Spinal cord (tissue), 10 donors: Measurements from ENCODE around the gene SPINK1. TPM values are rescaled to one million over a fixed set of nuclear protein-coding genes. Genes with fewer than 3 reads are reported as not detected.

ENCODE experiments used
- DNase-seq, 6 donors: peaks; one replicate each; pipeline versions ENCODE4 v3.0.0 to v3.0.0-alpha.2; 2013 to 2015; ENCODE audit warnings: low spot score in 6 of 6, low read depth in 4 of 6
- H3K27ac ChIP-seq: one replicate; pipeline ENCODE4 v1.5.1; 2013; ENCODE audit warnings: low read depth, low read length, control low read depth
- H3K27me3 ChIP-seq: one replicate; pipeline ENCODE4 v1.6.1; 2013; ENCODE audit warnings: low read length; ENCODE audit not compliant: control insufficient read depth, insufficient read depth
- H3K36me3 ChIP-seq: one replicate; pipeline ENCODE4 v1.6.1; 2013; ENCODE audit warnings: low read length; ENCODE audit not compliant: control insufficient read depth, insufficient read depth
- H3K4me1 ChIP-seq: one replicate; pipeline ENCODE4 v1.6.1; 2013; ENCODE audit warnings: low read length; ENCODE audit not compliant: control insufficient read depth, insufficient read depth
- H3K4me3 ChIP-seq: one replicate; pipeline ENCODE4 v1.5.1; 2013; ENCODE audit warnings: low read depth, low read length, control low read depth
- H3K9me3 ChIP-seq: one replicate; pipeline ENCODE4 v1.6.1; 2013; ENCODE audit warnings: low read length; ENCODE audit not compliant: control insufficient read depth, insufficient read depth
- WGBS: methylation state at CpG from one replicate; pipeline ENCODE4 v1.1.5; 2013; ENCODE audit warnings: missing lambda C conversion rate; ENCODE audit not compliant: insufficient coverage; 5-methylcytosine and 5-hydroxymethylcytosine counted together
- polyA plus RNA-seq, 2 donors: library from polyadenylated mRNA; unstranded; fragments of 120-200 nt; gene quantifications; one replicate each; pipeline ENCODE4 v1.2.1, GENCODE V29; 2013; ENCODE audit not compliant: insufficient read length in 2 of 2
- total RNA-seq, 2 donors: library from RNA; depleted of rRNA in 1 of 2; stranded (reverse); fragments of 120-200 nt in 1 of 2; fragments of >200 nt in 1 of 2; gene quantifications; one replicate each; pipeline versions ENCODE4 v1.2.3 to v1.2.4, GENCODE V29; 2013 to 2014
- donor health status: healthy.

Gene SPINK1
- total and polyA plus RNA-seq, 4 donors, result 0.35 TPM; not detected in 3

DNA sequence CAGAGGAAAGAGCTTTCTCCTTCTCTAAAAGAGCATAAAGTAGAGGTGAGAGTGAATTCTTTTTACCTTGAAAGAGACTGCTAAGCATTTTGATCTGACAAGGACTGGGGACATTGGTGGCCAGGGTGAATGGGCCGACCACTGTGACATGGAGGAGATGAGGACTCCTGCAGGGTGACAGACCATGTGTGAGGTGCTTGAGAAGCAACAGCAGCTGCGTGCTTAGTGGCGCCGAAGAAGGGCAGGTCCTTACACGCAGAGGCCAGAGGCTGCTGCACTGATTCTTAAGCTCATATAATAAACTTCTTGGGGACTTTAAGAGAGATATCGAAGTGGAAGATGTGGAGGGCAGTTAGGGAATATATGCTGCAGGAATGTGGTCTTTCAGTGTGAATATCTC lies 40.3 kb downstream of the SPINK1 start:
- WGBS, result 100% methylated on average over 4 of the region's 6 CpGs
- no peaks in the 10 kb centered on the region for H3K9me3 ChIP-seq

GRCh38 chr5:147789820-147790219 lies 41.7 kb downstream of the SPINK1 start:
- WGBS, result no CpG with 5 or more reads among the region's 2 CpGs
- Histone ChIP-seq H3K27me3 (no peaks in the 10 kb centered on the region), H3K4me3 (no peak overlapping the region), H3K27ac (no peak overlapping the region), H3K36me3 (no peaks in the 10 kb centered on the region), H3K4me1 (no peaks in the 10 kb centered on the region), H3K9me3 (no peaks in the 10 kb centered on the region)
- no peak for DNase-seq

More for the DNA sequence above, 40.3 kb downstream of the SPINK1 start:
- no peaks in the 10 kb centered on the region for H3K36me3 ChIP-seq
- no peaks in the 10 kb centered on the region for H3K4me1 ChIP-seq
- DNase-seq, result no peak
- no peak overlapping the region for H3K27ac ChIP-seq
- no peak overlapping the region for H3K4me3 ChIP-seq
- H3K27me3 ChIP-seq, result no peaks in the 10 kb centered on the region

- H3K4me3 ChIP-seq, result no peak overlapping the region
- no peaks in the 10 kb centered on the region for H3K9me3 ChIP-seq
- H3K4me1 ChIP-seq, result no peaks in the 10 kb centered on the region
- H3K27me3 ChIP-seq, result no peaks in the 10 kb centered on the region
- DNase-seq, result no peak
- no peaks in the 10 kb centered on the region for H3K36me3 ChIP-seq
- H3K27ac ChIP-seq, result no peak overlapping the region
Observed at GRCh38 chr5:147788023-147788422, 43.4 kb downstream of the SPINK1 start.

- H3K9me3 ChIP-seq, result no peaks in the 10 kb centered on the region
- no peak for DNase-seq
- H3K27ac ChIP-seq, result no peak overlapping the region
- WGBS, result no CpG with 5 or more reads among the region's 2 CpGs
- no peaks in the 10 kb centered on the region for H3K36me3 ChIP-seq
- no peak overlapping the region for H3K4me3 ChIP-seq
- H3K27me3 ChIP-seq, result no peaks in the 10 kb centered on the region
- no peaks in the 10 kb centered on the region for H3K4me1 ChIP-seq
Observed at GRCh38 chr5:147786142-147786541, 45.3 kb downstream of the SPINK1 start.

- no peaks in the 10 kb centered on the region for H3K4me1 ChIP-seq
- H3K4me3 ChIP-seq, result no peak overlapping the region
- H3K36me3 ChIP-seq, result no peaks in the 10 kb centered on the region
- no peak for DNase-seq
- no peaks in the 10 kb centered on the region for H3K9me3 ChIP-seq
- no CpG with 5 or more reads among the region's 8 CpGs for WGBS
- no peak overlapping the region for H3K27ac ChIP-seq
- no peaks in the 10 kb centered on the region for H3K27me3 ChIP-seq
Observed at GRCh38 chr5:147784146-147784987, 47.1 kb downstream of the SPINK1 start.

DNA sequence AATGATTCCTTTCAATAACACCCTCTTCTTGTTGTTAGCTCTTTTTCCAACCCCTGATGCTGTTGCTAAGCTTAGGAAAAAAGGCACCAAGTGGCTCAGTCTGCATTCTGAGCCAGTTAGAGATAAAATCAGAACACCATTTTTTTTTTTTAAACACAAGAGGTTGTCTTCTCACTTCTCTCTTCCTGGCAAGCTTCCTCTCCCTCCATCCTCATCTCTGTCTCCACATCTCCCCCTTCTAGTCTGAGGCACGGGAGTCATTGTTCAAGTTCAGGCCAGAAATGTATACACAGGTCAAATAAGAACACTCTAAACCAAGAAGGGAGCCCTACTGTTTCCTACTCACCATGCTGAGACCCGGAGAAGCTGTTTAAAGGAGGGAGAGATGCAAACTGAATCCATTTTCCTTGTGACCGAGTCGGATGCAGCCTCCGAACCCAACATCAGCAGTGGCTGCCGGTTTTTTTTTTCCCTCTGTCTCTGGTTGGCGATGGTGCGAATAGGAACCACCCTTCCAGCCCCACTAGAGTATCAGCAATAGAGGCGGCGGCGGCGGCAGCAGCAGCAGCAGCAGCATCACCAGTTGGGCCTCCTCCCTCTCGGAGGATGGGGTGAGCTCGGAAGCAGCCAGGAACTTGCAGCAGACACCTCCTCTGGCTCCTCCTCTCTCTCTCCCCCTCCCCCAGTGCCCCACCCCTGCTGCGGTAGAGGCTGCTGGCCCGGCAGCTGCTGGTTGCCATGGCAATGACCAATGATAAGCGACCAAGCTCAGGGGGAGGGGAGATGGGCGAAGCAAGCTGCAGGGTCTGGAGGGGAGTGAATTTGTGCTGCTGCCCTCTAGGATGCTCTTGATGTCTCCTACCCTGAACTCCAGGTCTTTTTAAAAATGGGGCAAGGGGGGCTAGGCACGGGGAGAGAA lies 49.1 kb downstream of the SPINK1 start, which contains the start of gene JAKMIP2:
Gene JAKMIP2, minus strand, starts transcription at position 619 of the 919 bp plus-strand sequence. CDS start 110,922 bp downstream, outside the sequence.
- no peaks in the 10 kb centered on the region for H3K4me1 ChIP-seq
- H3K4me3 ChIP-seq, result peak within 1 kb of the TSS; percentile 93
- no peaks in the 10 kb centered on the region for H3K27me3 ChIP-seq
- DNase-seq, result peak; percentile 84 to 100 (median 98)
- peak within 1 kb of the TSS; percentile 97 for H3K27ac ChIP-seq
- no peaks in the 10 kb centered on the region for H3K9me3 ChIP-seq
- H3K36me3 ChIP-seq, result no peaks in the 10 kb centered on the region
- WGBS, result 0% methylated on average over 14 of the region's 19 CpGs

DNA sequence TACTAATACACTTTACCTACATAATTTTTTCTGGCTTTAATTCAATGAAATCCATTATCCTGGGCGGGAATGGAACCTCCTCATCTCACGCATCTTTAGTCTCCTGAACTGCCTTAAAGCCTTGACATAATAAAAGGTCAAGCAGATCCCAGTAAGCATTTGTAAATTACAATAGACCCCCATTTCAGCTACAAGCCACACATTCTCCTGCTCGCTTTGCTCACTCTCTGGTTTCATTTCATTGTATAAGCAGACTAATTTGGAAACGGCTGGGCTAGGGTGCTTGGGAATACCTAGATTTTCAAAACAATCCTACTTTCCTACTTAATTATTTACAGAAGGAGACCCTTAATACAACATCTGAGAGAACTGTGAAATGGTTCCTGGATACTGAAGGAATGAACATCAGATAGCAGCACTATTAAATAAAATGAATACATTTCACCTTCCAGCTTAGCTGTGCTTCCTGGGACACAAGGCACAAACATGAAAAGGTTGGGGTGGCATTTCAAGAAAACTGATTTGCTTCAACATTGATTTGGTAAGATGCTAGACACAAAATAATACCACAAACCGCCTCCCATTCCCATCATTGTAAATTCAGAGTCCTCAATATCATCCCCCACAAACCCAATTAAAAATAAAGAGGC lies 50.4 kb downstream of the SPINK1 start:
- peak in 2 of 6 donors; percentile 38 to 74 for DNase-seq
- Histone ChIP-seq H3K27ac (peak overlapping the region; percentile 97), H3K36me3 (no peaks in the 10 kb centered on the region), H3K4me3 (peak overlapping the region; percentile 93), H3K27me3 (no peaks in the 10 kb centered on the region), H3K9me3 (no peaks in the 10 kb centered on the region), H3K4me1 (no peaks in the 10 kb centered on the region)
- WGBS, result 0% methylated on average over 1 of the region's 5 CpGs

DNA sequence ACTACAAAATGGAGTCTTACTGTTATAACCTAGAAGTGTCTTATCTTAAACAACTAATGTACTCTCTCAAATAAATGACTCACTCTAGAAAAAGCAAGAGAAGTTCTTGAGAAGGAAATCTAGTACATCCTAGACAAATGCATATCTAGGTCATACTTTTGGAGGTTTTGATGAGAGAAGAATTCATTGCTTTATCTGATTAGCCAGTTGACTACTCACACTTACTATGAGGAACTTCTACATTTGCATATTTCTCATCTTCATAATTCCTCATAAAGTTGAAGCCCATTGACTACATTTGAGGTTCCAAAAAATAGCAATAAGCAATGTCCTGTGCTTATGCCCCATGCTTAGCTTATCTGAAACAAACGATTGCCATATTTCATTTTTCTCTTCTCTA lies 51.8 kb downstream of the SPINK1 start:
- Histone ChIP-seq H3K9me3 (no peaks in the 10 kb centered on the region), H3K27ac (peak overlapping the region; percentile 97), H3K27me3 (no peaks in the 10 kb centered on the region), H3K36me3 (no peaks in the 10 kb centered on the region), H3K4me3 (peak overlapping the region; percentile 93), H3K4me1 (no peaks in the 10 kb centered on the region)
- 56% methylated on average over 1 of the region's 1 CpG for WGBS
- no peak for DNase-seq

DNA sequence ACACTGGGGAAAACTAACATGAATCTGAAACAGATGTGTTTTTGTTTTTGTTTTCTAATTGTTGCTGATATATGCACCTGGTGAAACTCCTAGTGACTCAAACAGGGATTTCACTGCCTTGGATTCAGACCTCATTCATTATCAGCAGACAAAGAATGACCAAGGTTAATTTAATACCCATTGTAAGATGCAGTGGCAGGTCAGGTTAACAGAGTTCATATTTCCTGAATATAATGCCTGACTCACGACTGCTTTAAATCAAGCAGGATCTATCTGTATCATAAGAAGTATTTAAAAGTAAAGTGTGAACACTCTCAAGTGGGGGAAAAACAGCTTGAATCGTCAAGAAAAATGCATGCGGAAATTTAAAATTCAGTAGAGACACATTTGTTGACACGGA lies 54.5 kb downstream of the SPINK1 start:
- H3K27me3 ChIP-seq, result no peaks in the 10 kb centered on the region
- H3K36me3 ChIP-seq, result no peaks in the 10 kb centered on the region
- no peaks in the 10 kb centered on the region for H3K9me3 ChIP-seq
- no peak overlapping the region for H3K27ac ChIP-seq
- no peak overlapping the region for H3K4me3 ChIP-seq
- no peak for DNase-seq
- WGBS, result no CpG with 5 or more reads among the region's 4 CpGs
- H3K4me1 ChIP-seq, result no peaks in the 10 kb centered on the region
